Esophagus mucosa (tissue), 1 donor: Measurements from ENCODE around the gene SYNDIG1L. TPM values are rescaled to one million over a fixed set of nuclear protein-coding genes. Genes with fewer than 3 reads are reported as not detected.
A peak's percentile ranks its signal among the peaks of the same experiment; 100 is the strongest.
"Not testable (repeated sequence)": the region's sequence is repeated elsewhere in the genome, so short reads cannot be mapped to it uniquely, and the experiment has no call there.

Experiments
- ATAC-seq: fragments of 200-7000 bp; cut with Tn5 transposase; one replicate; pipeline ENCODE4 v1.9.1; 2020
- total RNA-seq: library from RNA; stranded (reverse); gene quantifications from one replicate; pipeline ENCODE4 v1.2.4, GENCODE V29; 2023
- donor health status: DM: yes; HTN: yes; CAD: no.

The SYNDIG1L gene
- total RNA-seq, 1 donor from 2014 or later = not detected

- peak; percentile 12 for ATAC-seq
Observed at GRCh38 chr14:74402401-74403251, 23.4 kb downstream of the SYNDIG1L start.

GRCh38 chr14:74401504-74402241, 24.3 kb downstream of the SYNDIG1L start:
- peak; percentile 72 for ATAC-seq

- ATAC-seq = peak; percentile 6
Observed at GRCh38 chr14:74400919-74401503, 25.0 kb downstream of the SYNDIG1L start.

- no peak for ATAC-seq
Observed at GRCh38 chr14:74400031-74400685, 25.9 kb downstream of the SYNDIG1L start.

- no peak for ATAC-seq
Observed at GRCh38 chr14:74395094-74395493, 30.9 kb downstream of the SYNDIG1L start.

GRCh38 chr14:74394549-74394948, 31.5 kb downstream of the SYNDIG1L start:
- no peak for ATAC-seq

GRCh38 chr14:74392616-74393570, 33.1 kb downstream of the SYNDIG1L start:
- no peak for ATAC-seq

- no peak for ATAC-seq
Observed at GRCh38 chr14:74391479-74391878, 34.5 kb downstream of the SYNDIG1L start.

- ATAC-seq = not testable (repeated sequence)
Observed at GRCh38 chr14:74390505-74390904, 35.5 kb downstream of the SYNDIG1L start.

GRCh38 chr14:74389980-74390379, 36.0 kb downstream of the SYNDIG1L start:
- no peak for ATAC-seq

GRCh38 chr14:74382231-74382630, 43.8 kb downstream of the SYNDIG1L start:
- no peak for ATAC-seq

GRCh38 chr14:74381571-74381970, 44.4 kb downstream of the SYNDIG1L start:
- not testable (repeated sequence) for ATAC-seq

GRCh38 chr14:74380845-74381244, 45.2 kb downstream of the SYNDIG1L start:
- ATAC-seq = no peak

- no peak for ATAC-seq
Observed at GRCh38 chr14:74380172-74380571, 45.8 kb downstream of the SYNDIG1L start.

GRCh38 chr14:74377976-74378690, 47.9 kb downstream of the SYNDIG1L start:
- no peak for ATAC-seq

- no peak for ATAC-seq
Observed at GRCh38 chr14:74368441-74368840, 57.6 kb downstream of the SYNDIG1L start.

- ATAC-seq = no peak
Observed at GRCh38 chr14:74368026-74368425, 58.0 kb downstream of the SYNDIG1L start.

- ATAC-seq = no peak
Observed at GRCh38 chr14:74364271-74364880, 61.6 kb downstream of the SYNDIG1L start.

- peak; percentile 86 for ATAC-seq
Observed at GRCh38 chr14:74362361-74362915, 63.6 kb downstream of the SYNDIG1L start.

GRCh38 chr14:74360163-74360562, 65.8 kb downstream of the SYNDIG1L start:
- ATAC-seq = no peak
